ENCODE measurements around the gene GVQW3. TPM values are rescaled to one million over a fixed set of nuclear protein-coding genes. Genes with fewer than 3 reads are reported as not detected.

GVQW3 gene
- 1 to 10 TPM in 1 of 4 donors, under 1 TPM in 1, not detected in 2; 0.82 to 5.4 TPM for polyA plus RNA-seq
- long read RNA-seq, donor 1, transcript GVQW3-203 (1 exons, 2,462 nt): major isoform, 8 of 22 reads
- long read RNA-seq, donor 1, partial matches to known transcripts: 13 of 22 reads
- long read RNA-seq, donor 1, other reads (novel, unspliced or antisense): 0 of 22 reads
- long read RNA-seq, donor 2, partial matches to known transcripts: 0 of 2 reads
- long read RNA-seq, donor 2, other reads (novel, unspliced or antisense): 0 of 2 reads
- long read RNA-seq, donor 3, transcript GVQW3-203 (1 exons, 2,462 nt): major isoform, 6 of 6 reads
- long read RNA-seq, donor 3, partial matches to known transcripts: 0 of 6 reads
- long read RNA-seq, donor 3, other reads (novel, unspliced or antisense): 0 of 6 reads
- long read RNA-seq, donor 4, partial matches to known transcripts: 0 of 2 reads
- long read RNA-seq, donor 4, other reads (novel, unspliced or antisense): 0 of 2 reads
- long read RNA-seq, donor 5, partial matches to known transcripts: 0 of 3 reads
- long read RNA-seq, donor 5, other reads (novel, unspliced or antisense): 0 of 3 reads
- long read RNA-seq, donor 6: 0 reads
- long read RNA-seq, donor 7: 0 reads
- long read RNA-seq, donor 8, partial matches to known transcripts: 0 of 1 reads
- long read RNA-seq, donor 8, other reads (novel, unspliced or antisense): 0 of 1 reads
- long read RNA-seq, donor 9, partial matches to known transcripts: 0 of 1 reads
- long read RNA-seq, donor 9, other reads (novel, unspliced or antisense): 0 of 1 reads
- long read RNA-seq, donor 10, full-length matches to known transcripts: 9 of 9 reads
- long read RNA-seq, donor 10, partial matches to known transcripts: 0 of 9 reads
- long read RNA-seq, donor 10, other reads (novel, unspliced or antisense): 0 of 9 reads

DNA sequence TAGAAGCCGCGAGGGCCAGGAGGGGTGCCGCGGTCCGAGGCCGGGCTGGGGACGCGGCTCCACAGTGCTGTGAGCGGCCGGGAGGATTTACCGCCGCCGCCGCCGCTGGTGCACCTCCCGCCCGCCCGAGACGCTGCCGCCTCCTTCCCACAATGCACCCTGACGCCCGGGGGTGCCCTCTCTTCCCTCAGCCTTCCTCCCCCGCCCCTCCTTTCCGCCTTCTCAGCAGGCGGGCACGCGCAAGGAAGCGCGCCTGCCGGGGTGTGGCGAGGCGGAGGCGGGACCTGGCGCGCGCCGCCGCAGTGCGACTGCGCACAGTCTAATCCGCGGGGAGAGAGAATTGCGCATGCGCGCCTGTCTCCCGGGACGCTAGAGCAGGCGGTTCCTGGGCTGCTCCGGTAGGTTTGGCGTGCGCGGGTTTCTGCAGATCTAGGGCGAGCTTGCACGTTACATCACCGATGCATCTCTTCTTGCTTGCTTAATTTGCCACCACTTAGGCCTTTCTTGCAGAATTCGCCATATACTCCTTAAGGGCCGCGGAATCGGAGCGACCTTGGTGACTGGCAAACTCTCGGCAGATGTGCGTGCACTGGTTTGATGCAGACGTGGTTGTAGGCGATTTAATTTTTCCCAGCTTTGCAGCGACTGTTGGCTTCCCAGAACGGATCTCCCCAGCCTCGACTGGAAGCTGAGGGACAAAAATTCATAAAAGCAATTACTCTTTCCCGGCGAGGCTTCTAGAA is at the start of gene GVQW3, which contains the start of gene THAP12:
TSS of gene GVQW3 (plus strand) at position 347 of the 743 bp plus-strand sequence. CDS start 506 bp downstream, outside the sequence.
TSS of gene THAP12 (minus strand) at position 156 of the 743 bp plus-strand sequence. CDS start 296 bp downstream, outside the sequence.
- peak within 1 kb of the TSS; percentile 84 to 100 (median 89) for H3K4me3 ChIP-seq (ENCODE audit: low read depth in 1 of 3, low read length in 3 of 3)
- H3K9me3 ChIP-seq (ENCODE audit: control insufficient read depth in 2 of 2, insufficient read depth in 1 of 2, low read depth in 1 of 2, low read length in 1 of 2): no peaks in the 10 kb centered on the region
- no peaks in the 10 kb centered on the region for H3K27me3 ChIP-seq (ENCODE audit: control insufficient read depth in 3 of 3, insufficient read depth in 3 of 3, low read length in 3 of 3)
- 0 to 1% (median 0%) methylated on average over 48 to 69 of the region's 69 CpGs for WGBS, 3 donors
- peaks cover 6 to 32% (median 8%) of the 10 kb centered on the region in 3 donors for H3K4me1 ChIP-seq (ENCODE audit: control insufficient read depth in 3 of 3, insufficient read depth in 2 of 3, low read depth in 1 of 3, low read length in 2 of 3)
- FAIRE-seq (no peak), DNase-seq (peak; percentile 98 to 100)
- no peaks in the 10 kb centered on the region for H3K36me3 ChIP-seq (ENCODE audit: control insufficient read depth in 3 of 3, insufficient read depth in 2 of 3, low read depth in 1 of 3, low read length in 3 of 3)
- H3K27ac ChIP-seq (ENCODE audit: low read depth in 1 of 3, low read length in 2 of 3): peak within 1 kb of the TSS; percentile 50 to 88 (median 84)

DNA sequence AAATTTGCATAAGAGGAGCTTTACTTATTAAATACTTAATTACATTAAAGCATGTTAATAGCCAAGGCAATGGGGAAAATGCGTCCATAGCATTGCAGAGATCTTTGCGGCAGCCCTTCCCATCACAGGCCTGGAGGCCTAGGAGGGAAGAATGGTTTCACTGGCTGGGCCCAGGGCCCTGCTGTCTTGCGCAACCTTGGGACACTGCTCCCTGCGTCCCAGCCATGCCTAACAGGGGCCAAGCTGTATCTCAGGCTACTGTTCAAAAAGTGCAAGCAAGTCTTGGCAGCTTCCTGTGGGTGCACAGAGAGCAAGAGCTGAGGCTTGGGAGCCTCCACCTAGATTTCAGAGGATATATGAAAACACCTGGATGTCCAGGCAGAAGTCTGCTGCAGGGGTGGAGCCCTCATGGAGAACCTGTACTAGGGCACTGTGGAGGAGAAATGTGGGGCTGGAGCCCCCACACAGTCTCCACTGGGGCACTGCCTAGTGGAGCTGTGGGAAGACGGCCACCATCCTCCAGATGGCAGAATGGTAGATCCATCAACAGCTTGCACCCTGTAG is 46.2 kb upstream of the GVQW3 start:
- H3K27me3 ChIP-seq (ENCODE audit: control insufficient read depth in 3 of 3, insufficient read depth in 3 of 3, low read length in 3 of 3): peaks cover 0 to under 1% (median 0%) of the 10 kb centered on the region in 3 donors
- H3K9me3 ChIP-seq (ENCODE audit: control insufficient read depth in 2 of 2, insufficient read depth in 1 of 2, low read depth in 1 of 2, low read length in 1 of 2): peaks cover 2 to 20% of the 10 kb centered on the region in 2 donors
- no peak overlapping the region for H3K27ac ChIP-seq (ENCODE audit: low read depth in 1 of 3, low read length in 2 of 3)
- no peaks in the 10 kb centered on the region for H3K4me1 ChIP-seq (ENCODE audit: control insufficient read depth in 3 of 3, insufficient read depth in 2 of 3, low read depth in 1 of 3, low read length in 2 of 3)
- DNase-seq: no peak
- 94 to 97% (median 95%) methylated on average over 5 of the region's 5 CpGs for WGBS, 3 donors
- H3K36me3 ChIP-seq (ENCODE audit: control insufficient read depth in 3 of 3, insufficient read depth in 2 of 3, low read depth in 1 of 3, low read length in 3 of 3): no peaks in the 10 kb centered on the region
- FAIRE-seq: no peak
- no peak overlapping the region for H3K4me3 ChIP-seq (ENCODE audit: low read depth in 1 of 3, low read length in 3 of 3)

DNA sequence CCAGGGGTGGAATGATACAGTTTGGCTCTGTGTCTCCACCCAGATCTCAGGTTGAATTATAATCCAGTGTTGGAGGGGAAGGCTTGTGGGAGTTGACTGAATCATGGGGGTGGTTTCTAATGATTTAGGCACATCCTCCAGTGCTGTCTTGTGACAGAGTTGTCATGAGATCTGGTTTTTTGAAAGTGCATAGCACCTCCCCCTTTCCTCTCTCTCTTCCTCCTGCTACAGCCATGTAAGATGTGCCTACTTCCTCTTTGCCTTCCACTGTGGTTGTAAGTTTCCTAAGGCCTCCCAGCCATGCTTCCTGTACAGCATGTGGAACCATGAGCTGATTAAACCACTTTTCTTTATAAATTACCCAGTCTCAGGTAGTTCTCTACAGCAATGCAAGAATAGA is 45.3 kb upstream of the GVQW3 start:
- Histone ChIP-seq H3K36me3 (ENCODE audit: control insufficient read depth in 3 of 3, insufficient read depth in 2 of 3, low read depth in 1 of 3, low read length in 3 of 3) (no peaks in the 10 kb centered on the region), H3K27ac (ENCODE audit: low read depth in 1 of 3, low read length in 2 of 3) (no peak overlapping the region), H3K27me3 (ENCODE audit: control insufficient read depth in 3 of 3, insufficient read depth in 3 of 3, low read length in 3 of 3) (no peaks in the 10 kb centered on the region), H3K4me3 (ENCODE audit: low read depth in 1 of 3, low read length in 3 of 3) (no peak overlapping the region), H3K4me1 (ENCODE audit: control insufficient read depth in 3 of 3, insufficient read depth in 2 of 3, low read depth in 1 of 3, low read length in 2 of 3) (no peaks in the 10 kb centered on the region), H3K9me3 (ENCODE audit: control insufficient read depth in 2 of 2, insufficient read depth in 1 of 2, low read depth in 1 of 2, low read length in 1 of 2) (peaks cover 2 to 20% of the 10 kb centered on the region in 2 donors)
- no peak for DNase-seq
- FAIRE-seq: no peak

DNA sequence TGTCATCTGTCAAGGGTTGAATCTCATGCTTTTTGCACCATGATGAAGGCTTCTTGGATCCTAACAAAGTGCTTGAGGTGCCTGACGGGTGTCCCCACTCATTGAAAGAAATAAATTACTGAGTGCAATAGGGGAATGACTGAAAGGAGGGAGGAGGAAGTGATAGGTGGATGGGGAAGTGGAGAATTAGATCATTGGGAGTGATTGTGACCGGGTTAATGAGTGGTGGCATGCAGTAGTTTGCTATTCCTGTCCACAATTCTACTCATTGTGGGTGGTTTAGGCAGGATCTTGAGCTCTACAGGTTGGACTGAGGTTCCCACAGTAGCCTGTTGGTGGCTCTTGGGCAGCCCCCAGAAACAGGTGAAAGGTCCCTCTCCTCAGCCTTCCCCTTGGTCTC is 44.5 kb upstream of the GVQW3 start:
- no peak for FAIRE-seq
- 79 to 90% (median 89%) methylated on average over 2 of the region's 2 CpGs for WGBS, 3 donors
- no peak overlapping the region for H3K4me3 ChIP-seq (ENCODE audit: low read depth in 1 of 3, low read length in 3 of 3)
- DNase-seq: no peak
- H3K27me3 ChIP-seq (ENCODE audit: control insufficient read depth in 3 of 3, insufficient read depth in 3 of 3, low read length in 3 of 3): no peaks in the 10 kb centered on the region
- peaks cover 2 to 20% of the 10 kb centered on the region in 2 donors for H3K9me3 ChIP-seq (ENCODE audit: control insufficient read depth in 2 of 2, insufficient read depth in 1 of 2, low read depth in 1 of 2, low read length in 1 of 2)
- H3K27ac ChIP-seq (ENCODE audit: low read depth in 1 of 3, low read length in 2 of 3): no peak overlapping the region
- no peaks in the 10 kb centered on the region for H3K36me3 ChIP-seq (ENCODE audit: control insufficient read depth in 3 of 3, insufficient read depth in 2 of 3, low read depth in 1 of 3, low read length in 3 of 3)
- no peaks in the 10 kb centered on the region for H3K4me1 ChIP-seq (ENCODE audit: control insufficient read depth in 3 of 3, insufficient read depth in 2 of 3, low read depth in 1 of 3, low read length in 2 of 3)

DNA sequence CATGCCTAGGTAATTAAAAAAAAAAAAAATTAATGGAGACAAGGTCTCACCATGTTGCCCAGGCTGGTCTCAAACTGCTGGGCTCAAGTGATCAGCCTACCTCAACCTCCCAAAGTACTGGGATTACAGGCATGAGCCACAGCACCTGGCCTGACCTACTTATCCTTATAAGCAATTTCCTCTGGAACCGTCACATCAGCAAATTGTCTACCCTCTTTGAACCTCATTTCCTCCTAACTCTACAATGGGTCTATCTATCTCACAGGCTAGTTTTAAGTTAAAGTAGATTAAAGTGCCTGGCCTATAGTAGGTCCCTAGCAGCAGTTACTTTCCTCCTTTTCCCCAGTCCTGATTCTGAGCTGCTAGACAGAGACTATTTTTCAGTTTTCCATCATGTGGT is 43.7 kb upstream of the GVQW3 start:
- no peak overlapping the region for H3K4me3 ChIP-seq (ENCODE audit: low read depth in 1 of 3, low read length in 3 of 3)
- no peak overlapping the region for H3K27ac ChIP-seq (ENCODE audit: low read depth in 1 of 3, low read length in 2 of 3)
- FAIRE-seq (no peak), DNase-seq (no peak)
- H3K36me3 ChIP-seq (ENCODE audit: control insufficient read depth in 3 of 3, insufficient read depth in 2 of 3, low read depth in 1 of 3, low read length in 3 of 3): no peaks in the 10 kb centered on the region
- WGBS, 3 donors: 81 to 84% (median 82%) methylated on average over 1 of the region's 1 CpG
- H3K9me3 ChIP-seq (ENCODE audit: control insufficient read depth in 2 of 2, insufficient read depth in 1 of 2, low read depth in 1 of 2, low read length in 1 of 2): peaks cover 2 to 20% of the 10 kb centered on the region in 2 donors
- no peaks in the 10 kb centered on the region for H3K27me3 ChIP-seq (ENCODE audit: control insufficient read depth in 3 of 3, insufficient read depth in 3 of 3, low read length in 3 of 3)
- no peaks in the 10 kb centered on the region for H3K4me1 ChIP-seq (ENCODE audit: control insufficient read depth in 3 of 3, insufficient read depth in 2 of 3, low read depth in 1 of 3, low read length in 2 of 3)

DNA sequence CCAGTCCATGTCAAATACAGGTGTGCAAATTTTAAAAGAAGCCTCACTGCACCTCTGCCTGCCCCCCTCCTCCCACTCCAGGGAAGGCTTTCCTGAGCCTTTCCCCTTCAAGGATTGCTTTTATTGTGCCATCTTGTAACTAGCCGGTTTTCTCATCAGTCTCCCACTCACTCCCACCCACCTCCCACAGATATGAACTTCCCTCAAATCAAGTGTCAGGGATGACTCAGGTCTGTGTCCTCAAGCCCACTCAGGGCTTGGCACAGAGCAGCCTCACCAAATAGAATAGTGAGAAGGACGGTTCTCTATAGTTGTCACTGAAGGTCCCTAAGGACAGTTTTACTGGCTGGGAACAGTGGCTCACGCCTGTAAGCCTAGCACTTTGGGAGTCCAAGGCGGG is 43.2 kb upstream of the GVQW3 start:
- H3K36me3 ChIP-seq (ENCODE audit: control insufficient read depth in 3 of 3, insufficient read depth in 2 of 3, low read depth in 1 of 3, low read length in 3 of 3): no peaks in the 10 kb centered on the region
- no peak overlapping the region for H3K27ac ChIP-seq (ENCODE audit: low read depth in 1 of 3, low read length in 2 of 3)
- no peaks in the 10 kb centered on the region for H3K27me3 ChIP-seq (ENCODE audit: control insufficient read depth in 3 of 3, insufficient read depth in 3 of 3, low read length in 3 of 3)
- DNase-seq (no peak), FAIRE-seq (no peak)
- H3K4me1 ChIP-seq (ENCODE audit: control insufficient read depth in 3 of 3, insufficient read depth in 2 of 3, low read depth in 1 of 3, low read length in 2 of 3): no peaks in the 10 kb centered on the region
- WGBS, 3 donors: 78 to 82% (median 81%) methylated on average over 4 of the region's 4 CpGs
- H3K4me3 ChIP-seq (ENCODE audit: low read depth in 1 of 3, low read length in 3 of 3): no peak overlapping the region
- peaks cover 2 to 20% of the 10 kb centered on the region in 2 donors for H3K9me3 ChIP-seq (ENCODE audit: control insufficient read depth in 2 of 2, insufficient read depth in 1 of 2, low read depth in 1 of 2, low read length in 1 of 2)

DNA sequence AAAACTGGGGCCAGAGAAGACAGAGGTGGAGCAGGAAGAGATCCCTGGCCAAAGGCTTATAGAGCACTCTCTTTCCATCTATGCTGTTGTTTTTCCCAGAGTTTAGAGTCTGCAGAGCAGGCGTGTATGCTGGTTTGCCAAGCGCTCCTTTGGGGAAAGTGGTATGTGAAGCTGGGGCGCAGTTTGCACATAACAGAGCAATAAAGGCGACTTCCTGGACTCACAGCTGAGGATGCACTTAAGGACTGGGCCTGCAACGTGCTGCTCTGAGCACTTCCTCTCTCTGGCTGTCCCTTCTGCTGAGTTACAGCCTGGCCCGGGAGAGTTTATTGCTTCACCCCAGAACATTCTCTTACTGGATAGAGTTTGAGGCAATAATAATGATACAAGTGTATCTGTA is 41.9 kb upstream of the GVQW3 start:
- H3K36me3 ChIP-seq (ENCODE audit: control insufficient read depth in 3 of 3, insufficient read depth in 2 of 3, low read depth in 1 of 3, low read length in 3 of 3): no peaks in the 10 kb centered on the region
- H3K27me3 ChIP-seq (ENCODE audit: control insufficient read depth in 3 of 3, insufficient read depth in 3 of 3, low read length in 3 of 3): no peaks in the 10 kb centered on the region
- WGBS, 3 donors: 33 to 72% (median 64%) methylated on average over 6 of the region's 6 CpGs
- peaks cover 2 to 15% of the 10 kb centered on the region in 2 donors for H3K9me3 ChIP-seq (ENCODE audit: control insufficient read depth in 2 of 2, insufficient read depth in 1 of 2, low read depth in 1 of 2, low read length in 1 of 2)
- peak in 1 of 2 donors; percentile 13 for DNase-seq
- H3K4me1 ChIP-seq (ENCODE audit: control insufficient read depth in 3 of 3, insufficient read depth in 2 of 3, low read depth in 1 of 3, low read length in 2 of 3): no peaks in the 10 kb centered on the region
- no peak overlapping the region for H3K4me3 ChIP-seq (ENCODE audit: low read depth in 1 of 3, low read length in 3 of 3)
- no peak for FAIRE-seq
- peak overlapping the region in 1 of 3 donors; percentile 50 for H3K27ac ChIP-seq (ENCODE audit: low read depth in 1 of 3, low read length in 2 of 3)

Data from small intestine (tissue), 16 donors.